ENCODE data around the gene SYNE1. TPM values are rescaled to one million over a fixed set of nuclear protein-coding genes. Genes with fewer than 3 reads are reported as not detected.

Gene SYNE1
- total RNA-seq, 4 donors from 2014 or later = 78.9 to 352 (median 113) TPM

DNA sequence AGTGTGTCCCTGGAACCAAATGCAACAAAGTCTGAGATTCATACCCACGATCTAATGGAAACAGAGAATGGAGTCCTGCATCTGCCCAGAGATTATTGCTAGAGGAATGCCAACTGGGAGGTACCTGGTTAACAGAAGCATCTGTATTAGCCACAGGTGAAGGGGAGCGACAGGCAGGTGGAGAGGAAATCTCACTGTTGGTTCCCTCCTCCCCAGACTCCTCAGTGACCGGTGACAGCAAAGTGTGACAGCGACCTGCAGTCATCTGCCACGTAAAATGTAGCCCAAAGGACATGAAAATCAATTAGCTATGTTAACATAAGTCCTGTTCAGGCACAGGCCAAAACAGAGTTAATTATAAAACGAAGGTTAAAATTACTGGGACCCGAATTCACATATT is 336.6 kb downstream of the SYNE1 start:
- no peak for ATAC-seq (ENCODE audit: low FRiP score)
- DNase-seq (ENCODE audit: low spot score) = no peak
- TF ChIP-seq CTCF (IDR thresholded peaks at IDR 0.05) = no peak

- ATAC-seq (ENCODE audit: low FRiP score) (no peak), DNase-seq (ENCODE audit: low spot score) (no peak)
- TF ChIP-seq CTCF (IDR thresholded peaks at IDR 0.05) = no peak
These were observed 338.1 kb downstream of the SYNE1 start for GRCh38 chr6:152298848-152299735.

- no peak for ATAC-seq (ENCODE audit: low FRiP score)
- no peak for DNase-seq (ENCODE audit: low spot score)
- TF ChIP-seq CTCF (IDR thresholded peaks at IDR 0.05) = no peak
These were observed 339.0 kb downstream of the SYNE1 start for GRCh38 chr6:152298055-152298647.

DNA sequence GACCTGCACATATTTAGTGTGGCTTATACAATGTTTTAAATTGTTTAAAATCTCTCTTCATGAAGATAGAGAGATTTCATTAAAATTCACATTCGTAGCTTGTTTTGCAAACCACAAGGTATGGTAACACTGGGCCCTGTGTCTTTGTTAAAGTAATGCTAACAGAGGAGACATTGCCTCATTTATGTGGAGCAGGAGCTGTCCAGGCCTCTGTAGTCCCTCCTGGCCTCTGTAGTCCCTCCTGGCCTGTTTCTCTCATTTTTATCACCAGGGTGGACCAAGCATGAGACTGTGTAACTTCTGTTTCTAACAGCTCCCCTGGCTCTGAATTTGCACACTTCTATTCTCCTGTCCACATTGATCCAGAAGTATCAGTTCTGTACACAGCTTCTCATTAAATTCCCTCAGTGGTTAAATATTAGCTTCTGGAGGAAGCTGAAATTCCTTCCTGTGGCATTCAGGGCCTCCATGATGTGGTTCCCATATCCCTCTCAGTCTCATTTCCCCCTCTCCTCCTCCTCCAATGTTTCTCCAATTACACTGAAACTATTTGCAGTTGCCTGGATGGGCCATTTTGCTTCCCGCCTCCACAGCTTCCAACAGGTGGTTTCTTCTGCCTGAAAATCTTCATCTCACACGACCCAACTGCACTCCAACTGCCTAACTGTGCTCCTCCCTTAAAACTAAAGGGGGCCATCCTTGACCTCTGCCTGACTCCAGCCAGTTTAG is 340.4 kb downstream of the SYNE1 start:
- ATAC-seq (ENCODE audit: low FRiP score) = no peak
- DNase-seq (ENCODE audit: low spot score) = no peak
- TF ChIP-seq CTCF (IDR thresholded peaks at IDR 0.05) = no peak

DNA sequence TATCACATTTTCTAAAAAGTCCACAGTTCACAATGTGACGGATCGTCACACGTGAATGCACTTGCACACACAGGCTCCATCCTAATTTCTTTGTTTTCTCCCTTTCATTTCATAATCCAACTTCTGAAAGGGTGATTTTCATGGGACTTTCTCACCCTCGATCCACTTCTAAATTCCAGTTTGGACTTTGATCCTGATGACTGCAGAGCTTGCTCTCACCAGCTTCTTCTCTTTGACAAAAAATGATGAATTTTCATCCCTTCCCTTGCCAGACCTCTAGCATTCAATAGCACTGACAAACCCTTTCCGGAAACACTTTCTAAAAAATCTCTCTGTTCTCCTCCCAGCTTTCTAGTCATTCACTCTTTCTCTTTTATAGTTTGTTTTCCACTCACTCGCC is 341.2 kb downstream of the SYNE1 start:
- DNase-seq (ENCODE audit: low spot score) (no peak), ATAC-seq (ENCODE audit: low FRiP score) (no peak)
- no peak for TF ChIP-seq CTCF (IDR thresholded peaks at IDR 0.05)

- TF ChIP-seq CTCF (IDR thresholded peaks at IDR 0.05) = no peak
- ATAC-seq (ENCODE audit: low FRiP score) (no peak), DNase-seq (ENCODE audit: low spot score) (no peak)
These were observed 341.8 kb downstream of the SYNE1 start for GRCh38 chr6:152295346-152295745.
